Activated naive CD8-positive, alpha-beta T cell (primary cell): ENCODE data around the gene CD48.
"Not testable (repeated sequence)": the region's sequence is repeated elsewhere in the genome, so short reads cannot be mapped to it uniquely, and the experiment has no call there.

Experiments
- H3K27ac Mint-ChIP-seq: one replicate; pipeline ENCODE4 v1.8.0; 2021; ENCODE audit warnings: mixed read lengths
- H3K27me3 Mint-ChIP-seq: one replicate; pipeline ENCODE4 v1.8.0; 2021; ENCODE audit warnings: mixed read lengths
- H3K36me3 Mint-ChIP-seq: one replicate; pipeline ENCODE4 v1.8.0; 2021; ENCODE audit warnings: mixed read lengths
- H3K4me1 Mint-ChIP-seq: one replicate; pipeline ENCODE4 v1.8.0; 2021; ENCODE audit warnings: low read depth, mixed read lengths
- H3K4me3 Mint-ChIP-seq: one replicate; pipeline ENCODE4 v1.8.0; 2021; ENCODE audit warnings: mild to moderate bottlenecking, mixed read lengths
- H3K9me3 Mint-ChIP-seq: one replicate; pipeline ENCODE4 v1.8.0; 2021; ENCODE audit warnings: low read depth, mixed read lengths

Gene CD48

DNA sequence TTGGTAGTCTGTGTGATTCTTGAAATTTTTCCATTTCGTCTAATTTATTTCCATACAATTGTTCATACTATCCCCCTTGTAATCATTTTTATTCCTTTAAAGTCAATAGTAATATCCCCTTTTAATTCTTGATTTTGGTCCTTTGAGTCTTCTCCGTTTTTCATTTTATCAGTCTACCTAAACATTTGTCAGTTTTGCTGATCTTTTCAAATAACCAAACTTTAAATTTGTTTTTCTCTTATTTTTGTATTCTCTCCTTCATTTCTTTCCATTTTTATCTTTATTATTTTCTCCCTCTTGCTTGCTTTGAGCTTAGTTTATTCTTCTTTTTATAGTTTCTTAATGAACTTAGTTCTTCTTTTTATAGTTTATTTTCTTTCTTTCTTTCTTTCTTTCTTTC lies 43.7 kb downstream of the CD48 start:
- no peaks in the 10 kb centered on the region for H3K9me3 Mint-ChIP-seq
- H3K4me1 Mint-ChIP-seq, result peaks cover 56% of the 10 kb centered on the region
- no peak overlapping the region for H3K4me3 Mint-ChIP-seq
- no peaks in the 10 kb centered on the region for H3K27me3 Mint-ChIP-seq
- H3K36me3 Mint-ChIP-seq, result peaks cover 10% of the 10 kb centered on the region
- H3K27ac Mint-ChIP-seq, result no peak overlapping the region

- peaks cover 9% of the 10 kb centered on the region for H3K36me3 Mint-ChIP-seq
These were observed 45.6 kb downstream of the CD48 start for GRCh38 chr1:160666079-160666442.

DNA sequence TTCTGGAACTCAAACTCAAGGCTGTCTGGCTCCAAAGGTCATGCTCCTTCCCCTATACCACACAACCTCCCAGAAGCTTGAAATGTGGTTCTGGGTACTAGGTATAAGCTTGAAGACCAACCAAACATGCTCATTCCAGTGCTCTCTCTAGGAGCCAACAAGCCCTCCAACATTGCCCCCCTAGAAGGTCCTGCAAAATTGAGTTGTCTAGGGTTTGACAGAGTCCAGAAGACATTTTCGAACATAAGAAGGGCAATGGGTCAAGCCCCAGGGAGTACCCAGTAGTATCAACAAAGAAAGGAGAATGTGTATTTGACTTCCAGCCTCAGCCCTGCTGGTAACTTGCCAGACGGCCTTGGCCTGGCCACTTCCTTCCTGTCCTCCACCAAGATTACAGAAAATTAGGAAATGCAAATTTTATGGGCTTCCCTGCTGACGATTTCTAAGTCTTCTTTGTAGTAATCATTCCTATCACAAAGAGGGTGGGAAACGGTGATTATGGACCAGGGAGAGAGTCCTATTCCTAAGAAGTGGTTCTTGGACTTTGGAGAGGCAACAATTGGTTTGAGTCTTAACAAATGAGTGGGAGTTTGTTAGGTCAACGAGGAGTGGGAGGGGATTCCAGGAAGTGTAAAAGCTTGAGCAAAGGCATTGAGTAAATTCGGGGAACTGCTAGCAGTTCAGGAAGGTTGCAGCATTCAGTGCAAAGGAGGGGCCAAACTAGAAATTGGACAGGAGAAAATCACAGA lies 46.1 kb downstream of the CD48 start:
- Mint-ChIP-seq H3K36me3 (peaks cover 6% of the 10 kb centered on the region), H3K4me3 (peak overlapping the region; percentile 48), H3K27ac (peak overlapping the region; percentile 83), H3K27me3 (no peaks in the 10 kb centered on the region), H3K4me1 (peaks cover 65% of the 10 kb centered on the region), H3K9me3 (no peaks in the 10 kb centered on the region)

More at GRCh38 chr1:160666079-160666442, 45.6 kb downstream of the CD48 start:
- Mint-ChIP-seq H3K4me1 (peaks cover 70% of the 10 kb centered on the region), H3K27me3 (no peaks in the 10 kb centered on the region), H3K27ac (peak overlapping the region; percentile 83), H3K9me3 (no peaks in the 10 kb centered on the region), H3K4me3 (peak overlapping the region; percentile 48)

GRCh38 chr1:160664573-160665051 lies 47.0 kb downstream of the CD48 start:
- H3K4me1 Mint-ChIP-seq, result peaks cover 61% of the 10 kb centered on the region
- H3K4me3 Mint-ChIP-seq, result peak overlapping the region; percentile 48

DNA sequence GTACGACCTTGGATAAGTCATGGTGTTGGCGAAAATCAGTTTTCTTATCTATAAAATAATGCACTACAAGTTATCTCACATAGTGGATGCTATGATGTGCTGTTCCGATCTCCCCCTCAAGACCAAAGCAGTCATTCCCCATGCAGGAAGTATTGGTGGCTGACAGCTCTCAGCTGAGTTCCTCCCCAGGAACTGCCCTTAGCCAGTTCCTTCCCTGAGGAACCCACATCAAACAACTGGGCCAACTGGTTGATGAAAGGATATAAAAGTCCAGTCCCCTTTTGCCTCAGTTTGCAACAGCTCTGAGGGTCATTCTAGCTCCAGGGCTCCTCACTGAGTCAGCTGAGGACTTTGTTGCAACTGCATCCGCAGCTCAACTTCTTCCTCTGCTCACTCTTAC lies 48.7 kb downstream of the CD48 start:
- peak overlapping the region; percentile 30 for H3K4me3 Mint-ChIP-seq
- H3K9me3 Mint-ChIP-seq, result no peaks in the 10 kb centered on the region
- peaks cover 8% of the 10 kb centered on the region for H3K36me3 Mint-ChIP-seq
- no peaks in the 10 kb centered on the region for H3K27me3 Mint-ChIP-seq
- peak overlapping the region; percentile 35 for H3K27ac Mint-ChIP-seq
- peaks cover 66% of the 10 kb centered on the region for H3K4me1 Mint-ChIP-seq

More at GRCh38 chr1:160664573-160665051, 47.0 kb downstream of the CD48 start:
- Mint-ChIP-seq H3K9me3 (no peaks in the 10 kb centered on the region), H3K27ac (peak overlapping the region; percentile 47), H3K36me3 (peaks cover 8% of the 10 kb centered on the region), H3K27me3 (no peaks in the 10 kb centered on the region)

DNA sequence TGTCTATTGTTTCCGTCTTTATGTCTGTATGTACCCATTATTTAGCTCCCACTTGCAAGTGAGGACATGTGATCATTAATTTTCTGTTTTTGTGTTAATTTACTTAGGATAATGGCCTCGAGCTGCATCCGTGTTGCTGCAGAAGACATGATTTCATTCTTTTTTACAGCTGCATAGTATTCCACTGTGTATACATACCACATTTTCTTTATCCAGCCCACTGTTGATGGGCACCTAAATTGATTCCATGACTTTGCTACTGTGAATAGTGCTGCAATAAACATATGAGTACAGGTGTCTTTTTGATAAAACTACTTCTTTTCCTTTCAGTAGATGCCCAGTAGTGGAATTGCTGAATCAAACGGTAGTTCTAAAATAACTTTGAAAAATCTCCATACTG lies 52.1 kb downstream of the CD48 start:
- Mint-ChIP-seq H3K36me3 (peaks cover 4% of the 10 kb centered on the region), H3K27ac (no peak overlapping the region), H3K27me3 (no peaks in the 10 kb centered on the region), H3K4me1 (peaks cover 59% of the 10 kb centered on the region), H3K9me3 (no peaks in the 10 kb centered on the region), H3K4me3 (no peak overlapping the region)

DNA sequence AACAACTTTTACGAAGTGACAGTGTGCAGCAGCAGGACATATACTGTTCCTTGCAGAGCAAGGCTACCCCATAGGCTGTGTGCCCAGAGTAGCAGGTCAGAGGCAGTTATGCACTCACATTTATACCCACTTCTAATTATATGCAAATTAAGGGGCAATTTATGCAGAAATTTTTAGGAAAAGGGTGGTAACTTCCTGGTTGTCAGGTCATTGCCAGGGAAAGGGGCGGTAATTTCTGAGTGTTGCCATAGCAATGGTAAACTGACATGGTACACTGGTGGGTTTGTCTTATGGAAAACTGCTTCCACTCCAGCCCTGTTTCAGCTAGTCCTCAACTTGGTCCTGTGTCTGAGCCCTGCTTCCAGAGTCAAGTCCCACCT lies 52.8 kb downstream of the CD48 start:
- peaks cover 57% of the 10 kb centered on the region for H3K4me1 Mint-ChIP-seq
- H3K27ac Mint-ChIP-seq, result no peak overlapping the region
- peaks cover 4% of the 10 kb centered on the region for H3K36me3 Mint-ChIP-seq

GRCh38 chr1:160658162-160658813 lies 53.3 kb downstream of the CD48 start:
- Mint-ChIP-seq H3K4me1 (peaks cover 57% of the 10 kb centered on the region), H3K27me3 (no peaks in the 10 kb centered on the region), H3K36me3 (peaks cover 4% of the 10 kb centered on the region), H3K9me3 (no peaks in the 10 kb centered on the region), H3K27ac (peak overlapping the region; percentile 23), H3K4me3 (no peak overlapping the region)

More for the DNA sequence above, 52.8 kb downstream of the CD48 start:
- Mint-ChIP-seq H3K9me3 (no peaks in the 10 kb centered on the region), H3K4me3 (no peak overlapping the region), H3K27me3 (no peaks in the 10 kb centered on the region)

DNA sequence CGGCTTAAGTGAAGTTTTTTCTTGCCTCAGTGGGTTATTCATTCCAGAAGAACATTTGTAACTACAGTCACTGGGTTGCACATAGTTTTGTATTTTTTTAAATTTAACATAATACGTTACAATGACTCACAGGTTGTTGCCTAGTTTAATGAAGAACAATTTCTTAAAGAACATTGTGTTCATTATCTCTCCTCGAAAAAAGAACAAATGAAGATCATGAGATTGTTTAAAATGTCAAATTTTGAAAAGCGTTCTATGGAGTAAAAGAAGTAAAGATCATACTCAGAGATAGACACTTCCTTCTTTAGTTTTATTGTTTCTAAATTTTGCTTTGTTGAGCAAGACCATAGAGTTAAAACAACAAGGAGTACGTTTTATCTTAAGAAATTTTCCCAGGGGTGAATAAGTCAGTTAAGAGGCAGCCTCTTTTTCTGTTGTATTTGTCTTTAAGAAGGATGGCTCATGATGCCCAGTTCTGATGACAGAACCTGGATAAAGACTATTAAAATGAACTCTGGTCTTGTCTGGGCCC lies 54.3 kb downstream of the CD48 start:
- no peaks in the 10 kb centered on the region for H3K27me3 Mint-ChIP-seq
- peak overlapping the region; percentile 38 for H3K4me3 Mint-ChIP-seq
- H3K4me1 Mint-ChIP-seq, result peaks cover 57% of the 10 kb centered on the region
- peaks cover 4% of the 10 kb centered on the region for H3K36me3 Mint-ChIP-seq
- H3K27ac Mint-ChIP-seq, result peak overlapping the region; percentile 76
- H3K9me3 Mint-ChIP-seq, result no peaks in the 10 kb centered on the region

GRCh38 chr1:160656737-160657136 lies 54.9 kb downstream of the CD48 start:
- H3K9me3 Mint-ChIP-seq, result no peaks in the 10 kb centered on the region
- peaks cover 4% of the 10 kb centered on the region for H3K36me3 Mint-ChIP-seq
- H3K27me3 Mint-ChIP-seq, result no peaks in the 10 kb centered on the region
- H3K27ac Mint-ChIP-seq, result peak overlapping the region; percentile 76
- H3K4me1 Mint-ChIP-seq, result peaks cover 57% of the 10 kb centered on the region
- H3K4me3 Mint-ChIP-seq, result peak overlapping the region; percentile 21

DNA sequence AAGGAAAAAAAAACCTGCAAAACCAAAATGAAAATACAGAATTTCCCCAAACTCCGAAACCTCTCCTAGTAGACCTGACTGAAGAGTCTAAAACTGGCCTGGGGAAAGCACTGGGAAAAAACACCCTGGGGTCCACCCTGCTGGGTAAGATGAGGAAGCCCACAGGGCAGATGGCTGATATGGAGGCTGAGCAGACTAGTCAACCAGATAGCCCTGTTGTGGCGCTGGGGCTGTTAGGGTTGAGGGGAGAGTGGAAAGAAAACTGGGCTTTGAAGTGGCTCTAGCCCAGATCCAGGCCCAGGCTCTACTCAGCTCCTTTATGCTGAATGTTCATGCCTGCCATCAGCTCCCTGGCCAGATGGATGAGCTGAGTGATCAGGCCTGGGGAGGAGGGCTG lies 58.0 kb downstream of the CD48 start:
- no peak overlapping the region for H3K4me3 Mint-ChIP-seq

GRCh38 chr1:160652924-160653619 lies 58.5 kb downstream of the CD48 start:
- peaks cover 78% of the 10 kb centered on the region for H3K4me1 Mint-ChIP-seq
- H3K4me3 Mint-ChIP-seq, result no peak overlapping the region
- no peaks in the 10 kb centered on the region for H3K27me3 Mint-ChIP-seq
- peaks cover 5% of the 10 kb centered on the region for H3K36me3 Mint-ChIP-seq
- H3K9me3 Mint-ChIP-seq, result no peaks in the 10 kb centered on the region
- H3K27ac Mint-ChIP-seq, result no peak overlapping the region

More for the DNA sequence above, 58.0 kb downstream of the CD48 start:
- Mint-ChIP-seq H3K36me3 (peaks cover 5% of the 10 kb centered on the region), H3K9me3 (no peaks in the 10 kb centered on the region), H3K27me3 (no peaks in the 10 kb centered on the region), H3K27ac (no peak overlapping the region), H3K4me1 (peaks cover 78% of the 10 kb centered on the region)

DNA sequence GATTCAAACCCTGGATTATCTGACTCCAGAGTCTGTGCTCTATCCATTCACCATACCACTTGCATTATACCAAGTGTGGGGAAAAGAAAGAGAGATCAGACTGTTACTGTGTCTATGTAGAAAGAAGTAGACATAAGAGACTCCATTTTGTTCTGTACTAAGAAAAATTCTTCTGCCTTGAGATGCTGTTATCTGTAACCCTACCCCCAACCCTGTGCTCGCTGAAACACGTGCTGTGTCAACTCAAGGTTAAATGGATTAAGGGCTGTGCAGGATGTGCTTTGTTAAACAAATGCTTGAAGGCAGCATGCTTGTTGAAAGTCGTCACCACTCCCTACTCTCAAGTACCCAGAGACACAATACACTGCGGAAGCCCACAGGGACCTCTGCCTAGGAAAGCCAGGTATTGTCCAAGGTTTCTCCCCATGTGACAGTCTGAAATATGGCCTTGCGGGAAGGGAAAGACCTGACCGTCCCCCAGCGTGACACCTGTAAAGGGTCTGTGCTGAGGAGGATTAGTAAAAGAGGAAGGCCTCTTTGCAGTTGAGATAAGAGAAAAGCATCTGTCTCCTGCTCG lies 59.5 kb downstream of the CD48 start:
- Mint-ChIP-seq H3K27ac (peak overlapping the region; percentile 56), H3K4me1 (peaks cover 76% of the 10 kb centered on the region)
- not testable (repeated sequence) for H3K36me3 Mint-ChIP-seq, H3K27me3 Mint-ChIP-seq, H3K9me3 Mint-ChIP-seq, H3K4me3 Mint-ChIP-seq

DNA sequence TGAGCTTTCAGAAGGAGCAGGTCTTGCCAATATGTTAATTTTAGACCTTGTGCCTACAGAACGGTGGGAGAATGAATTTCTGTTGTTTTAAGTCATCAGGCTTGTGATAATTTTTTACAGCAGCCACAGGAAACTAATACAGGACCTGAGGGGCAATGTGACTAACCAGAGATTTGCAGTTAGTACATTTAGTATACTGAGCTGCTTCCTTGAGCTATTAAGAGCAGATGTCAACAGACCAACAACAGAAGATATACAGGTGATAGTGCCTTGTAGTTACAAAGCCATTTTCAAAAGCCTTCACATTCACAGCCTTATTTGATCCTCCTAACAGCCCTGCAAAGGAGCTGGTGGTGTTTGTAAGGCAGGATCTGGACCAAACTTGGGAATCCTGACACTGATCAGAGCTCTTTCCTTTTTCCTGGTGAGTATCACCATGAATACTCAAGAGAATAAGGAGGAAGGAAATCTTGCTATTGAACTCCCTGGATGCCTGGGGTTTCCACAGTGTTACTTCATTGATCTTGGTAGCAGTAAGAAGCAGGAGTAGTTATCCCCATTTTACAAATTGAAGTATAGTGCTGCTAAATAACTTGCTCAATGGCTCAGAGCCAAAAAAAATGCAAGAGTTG lies 60.1 kb downstream of the CD48 start:
- H3K4me3 Mint-ChIP-seq, result no peak overlapping the region
- no peaks in the 10 kb centered on the region for H3K9me3 Mint-ChIP-seq
- H3K27ac Mint-ChIP-seq, result peak overlapping the region; percentile 56
- no peaks in the 10 kb centered on the region for H3K27me3 Mint-ChIP-seq
- peaks cover 72% of the 10 kb centered on the region for H3K4me1 Mint-ChIP-seq
- H3K36me3 Mint-ChIP-seq, result peaks cover 5% of the 10 kb centered on the region
